ENCODE measurements around the gene C2orf68. TPM values are rescaled to one million over a fixed set of nuclear protein-coding genes. Genes with fewer than 3 reads are reported as not detected.

C2orf68 gene
- total and polyA plus RNA-seq, 2 of the 8 experiments (the other 6 are each of a cell fraction or from before 2014, with no cell fraction given): 46.3 to 49.4 TPM

DNA sequence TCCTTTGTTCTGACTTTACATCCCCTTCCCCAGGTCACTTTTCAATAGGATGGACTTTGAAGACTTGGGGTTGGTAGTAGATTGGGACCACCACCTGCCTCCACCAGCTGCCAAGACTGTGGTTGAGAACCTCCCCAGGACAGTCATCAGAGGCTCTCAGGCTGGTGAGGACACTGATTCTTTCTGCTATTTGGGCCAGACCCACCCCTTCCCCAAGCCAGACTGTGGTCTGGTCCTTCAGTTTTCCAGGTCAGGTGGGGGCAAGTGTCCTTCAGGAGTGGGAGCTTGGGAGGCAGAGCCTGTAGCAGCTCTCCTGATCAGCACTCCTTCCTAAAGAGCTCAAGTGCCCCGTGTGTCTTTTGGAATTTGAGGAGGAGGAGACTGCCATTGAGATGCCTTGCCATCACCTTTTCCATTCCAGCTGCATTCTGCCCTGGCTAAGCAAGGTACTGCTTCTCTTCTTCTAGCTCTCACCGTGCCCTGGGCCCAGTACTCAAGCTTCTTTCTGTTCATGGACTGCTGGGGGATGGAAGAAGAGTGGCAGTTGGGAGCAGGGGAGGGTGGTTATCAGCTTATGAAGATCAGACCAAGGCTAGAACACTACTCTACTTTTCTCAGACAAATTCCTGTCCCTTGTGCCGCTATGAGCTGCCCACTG, 15.3 kb downstream of the C2orf68 start (continued):
- TF ChIP-seq BRCA1 (IDR thresholded peaks at IDR 0.05; ENCODE audit: low read depth, low read length) (no peak), GTF2F1 (IDR thresholded peaks at IDR 0.05; ENCODE audit: borderline replicate concordance, low read depth, low read length) (no peak)
